Measurements from ENCODE around the gene ANKFN1.

The ANKFN1 gene

GRCh38 chr17:56325313-56326000 is 172.2 kb downstream of the ANKFN1 start:
- H3K4me3 ChIP-seq (replicated peaks; ENCODE audit: low read depth, low read length): no peak overlapping the region
- DNase-seq (ENCODE audit: extremely low read depth, insufficient read length): no peak
- no peak for TF ChIP-seq CTCF (IDR thresholded peaks at IDR 0.05; ENCODE audit: insufficient read depth, low read length, poor library complexity, severe bottlenecking)
- no peaks in the 10 kb centered on the region for H3K36me3 ChIP-seq (ENCODE audit: control insufficient read depth, insufficient read depth, low read length)
- H3K27me3 ChIP-seq (replicated peaks; ENCODE audit: control insufficient read depth, insufficient read depth, low read length): no peaks in the 10 kb centered on the region

- H3K36me3 ChIP-seq (ENCODE audit: control insufficient read depth, insufficient read depth, low read length): no peaks in the 10 kb centered on the region
- H3K27me3 ChIP-seq (replicated peaks; ENCODE audit: control insufficient read depth, insufficient read depth, low read length): no peaks in the 10 kb centered on the region
- DNase-seq (ENCODE audit: extremely low read depth, insufficient read length): no peak
- H3K4me3 ChIP-seq (replicated peaks; ENCODE audit: low read depth, low read length): no peak overlapping the region
- TF ChIP-seq CTCF (IDR thresholded peaks at IDR 0.05; ENCODE audit: insufficient read depth, low read length, poor library complexity, severe bottlenecking): no peak
These were observed 172.7 kb downstream of the ANKFN1 start for GRCh38 chr17:56326001-56326359.

- no peak for TF ChIP-seq CTCF (IDR thresholded peaks at IDR 0.05; ENCODE audit: insufficient read depth, low read length, poor library complexity, severe bottlenecking)
- H3K36me3 ChIP-seq (ENCODE audit: control insufficient read depth, insufficient read depth, low read length): no peaks in the 10 kb centered on the region
- H3K27me3 ChIP-seq (replicated peaks; ENCODE audit: control insufficient read depth, insufficient read depth, low read length): no peaks in the 10 kb centered on the region; the same call in 1 of the 2 replicates
- no peak overlapping the region for H3K4me3 ChIP-seq (replicated peaks; ENCODE audit: low read depth, low read length)
- no peak for DNase-seq (ENCODE audit: extremely low read depth, insufficient read length)
These were observed 194.4 kb downstream of the ANKFN1 start for GRCh38 chr17:56347639-56348038.

- no peak for DNase-seq (ENCODE audit: extremely low read depth, insufficient read length)
- Histone ChIP-seq H3K27me3 (replicated peaks; ENCODE audit: control insufficient read depth, insufficient read depth, low read length) (no peaks in the 10 kb centered on the region; the same call in 1 of the 2 replicates), H3K4me3 (replicated peaks; ENCODE audit: low read depth, low read length) (no peak overlapping the region), H3K36me3 (ENCODE audit: control insufficient read depth, insufficient read depth, low read length) (no peaks in the 10 kb centered on the region)
- no peak for TF ChIP-seq CTCF (IDR thresholded peaks at IDR 0.05; ENCODE audit: insufficient read depth, low read length, poor library complexity, severe bottlenecking)
These were observed 197.3 kb downstream of the ANKFN1 start for GRCh38 chr17:56350592-56350991.

- Histone ChIP-seq H3K4me3 (replicated peaks; ENCODE audit: low read depth, low read length) (no peak overlapping the region), H3K36me3 (ENCODE audit: control insufficient read depth, insufficient read depth, low read length) (no peaks in the 10 kb centered on the region), H3K27me3 (replicated peaks; ENCODE audit: control insufficient read depth, insufficient read depth, low read length) (no peaks in the 10 kb centered on the region; the same call in 1 of the 2 replicates)
- no peak for DNase-seq (ENCODE audit: extremely low read depth, insufficient read length)
- TF ChIP-seq CTCF (IDR thresholded peaks at IDR 0.05; ENCODE audit: insufficient read depth, low read length, poor library complexity, severe bottlenecking): no peak
These were observed 198.4 kb downstream of the ANKFN1 start for GRCh38 chr17:56351675-56352074.

- Histone ChIP-seq H3K27me3 (replicated peaks; ENCODE audit: control insufficient read depth, insufficient read depth, low read length) (no peaks in the 10 kb centered on the region; the same call in 1 of the 2 replicates), H3K36me3 (ENCODE audit: control insufficient read depth, insufficient read depth, low read length) (no peaks in the 10 kb centered on the region), H3K4me3 (replicated peaks; ENCODE audit: low read depth, low read length) (no peak overlapping the region)
- TF ChIP-seq CTCF (IDR thresholded peaks at IDR 0.05; ENCODE audit: insufficient read depth, low read length, poor library complexity, severe bottlenecking): no peak
- no peak for DNase-seq (ENCODE audit: extremely low read depth, insufficient read length)
These were observed 205.4 kb downstream of the ANKFN1 start for GRCh38 chr17:56358651-56359050.

Measured in GM06990 (cell line).